CD4-positive, alpha-beta memory T cell (primary cell): ENCODE data around the gene USP31. TPM values are rescaled to one million over a fixed set of nuclear protein-coding genes. Genes with fewer than 3 reads are reported as not detected.

Source experiments
- CTCF ChIA-PET: fragments of 350-600 bp; sonication (Branson Sonifier 250); formaldehyde crosslinking; loops from one replicate; lab custom pipeline; 2021; ENCODE audit warnings: inconsistent platforms; ENCODE audit not compliant: partially characterized antibody; lab: Charles Lee
- POLR2A ChIA-PET: fragments of 350-600 bp; sonication (Branson Sonifier 250); formaldehyde crosslinking; loops from one replicate; lab custom pipeline; 2021; ENCODE audit not compliant: partially characterized antibody; lab: Charles Lee
- DNase-seq, 5 donors: peaks; one replicate each; pipeline versions ENCODE4 v3.0.0 to v3.0.0-alpha.2; 2020 to 2022; ENCODE audit warnings: mixed read lengths in 1 of 5
- H3K27ac ChIP-seq: one replicate; pipeline ENCODE4 v1.7.0; 2013; ENCODE audit warnings: low read depth, low read length
- H3K27me3 ChIP-seq: 2 replicates; pipeline ENCODE4 v1.7.0; 2013; ENCODE audit warnings: mild to moderate bottlenecking, low read length, moderate library complexity; ENCODE audit not compliant: insufficient read depth
- H3K36me3 ChIP-seq: 2 replicates; pipeline ENCODE4 v1.7.0; 2013; ENCODE audit warnings: mild to moderate bottlenecking, low read length, moderate library complexity; ENCODE audit not compliant: insufficient read depth
- H3K4me1 ChIP-seq: 2 replicates; pipeline ENCODE4 v1.7.0; 2013; ENCODE audit warnings: mild to moderate bottlenecking, low read length, moderate library complexity; ENCODE audit not compliant: insufficient read depth
- H3K4me3 ChIP-seq, 2 donors: one replicate each; pipeline ENCODE4 v1.7.0; 2013; ENCODE audit warnings: low read length in 2 of 2, mild to moderate bottlenecking in 1 of 2
- H3K9me3 ChIP-seq, 2 donors: one replicate each; pipeline ENCODE4 v1.7.0; 2013; ENCODE audit warnings: low read length in 2 of 2, control low read depth in 1 of 2; ENCODE audit not compliant: control insufficient read depth in 1 of 2
- H3K27ac Mint-ChIP-seq, 7 donors: one replicate each; pipeline ENCODE4 v1.8.0; 2020 to 2021; ENCODE audit warnings: mixed read lengths in 7 of 7, mild to moderate bottlenecking in 6 of 7, inconsistent platforms in 3 of 7, moderate library complexity in 3 of 7
- H3K27me3 Mint-ChIP-seq, 2 donors: one replicate each; pipeline ENCODE4 v1.8.0; 2020 to 2021; ENCODE audit warnings: mixed read lengths in 2 of 2
- H3K36me3 Mint-ChIP-seq, 2 donors: one replicate each; pipeline ENCODE4 v1.8.0; 2020 to 2021; ENCODE audit warnings: mixed read lengths in 2 of 2, inconsistent platforms in 1 of 2, mild to moderate bottlenecking in 1 of 2
- H3K4me1 Mint-ChIP-seq, 4 donors: one replicate each; pipeline ENCODE4 v1.8.0; 2020 to 2021; ENCODE audit warnings: mixed read lengths in 4 of 4, mild to moderate bottlenecking in 1 of 4
- H3K4me3 Mint-ChIP-seq, 8 donors: one replicate each; pipeline ENCODE4 v1.8.0; 2020 to 2021; ENCODE audit warnings: mixed read lengths in 8 of 8, mild to moderate bottlenecking in 7 of 8, moderate library complexity in 6 of 8, inconsistent platforms in 3 of 8
- H3K9me3 Mint-ChIP-seq, 8 donors: one replicate each; pipeline ENCODE4 v1.8.0; 2020 to 2021; ENCODE audit warnings: mixed read lengths in 8 of 8, mild to moderate bottlenecking in 5 of 8, inconsistent platforms in 3 of 8, moderate library complexity in 1 of 8
- intact Hi-C: fragments of 100-400 bp; cut with micrococcal nuclease; formaldehyde crosslinking; loops from one replicate; pipeline ENCODE4 v1.15.1; 2023
- polyA plus RNA-seq, 2 donors: library from polyadenylated mRNA; unstranded; fragments of 300-500 nt; fragmentation: Illumina TruSeq; gene quantifications; one replicate each; pipeline ENCODE4 v1.2.3, GENCODE V29; 2021
- total RNA-seq, 2 experiments: library from RNA; stranded (reverse); gene quantifications; one replicate each; pipeline ENCODE4 v1.2.3, GENCODE V29; 2021

USP31 gene
- total and polyA plus RNA-seq, 4 experiments from 2014 or later: 0.07 to 5.0 (median 2.9) TPM

DNA sequence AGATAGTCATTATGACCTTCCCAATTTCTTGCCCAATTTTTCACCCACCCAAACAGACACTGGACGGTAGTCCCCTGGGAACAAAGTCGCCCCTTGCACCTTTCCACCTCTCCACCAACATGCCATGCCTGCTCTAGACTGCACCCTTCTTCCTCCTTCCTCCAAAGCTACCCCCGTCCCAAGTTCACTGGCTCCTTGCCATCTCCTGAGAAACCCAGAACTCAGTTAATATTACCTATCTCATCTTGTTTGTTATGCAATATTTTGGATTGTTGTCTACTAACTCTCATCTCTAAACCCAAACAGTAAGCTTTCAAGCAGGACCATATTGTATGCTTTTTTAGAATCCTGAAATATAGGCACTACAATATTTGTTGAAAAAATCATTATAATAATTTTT is 63.3 kb downstream of the USP31 start:
- no peaks in the 10 kb centered on the region for H3K9me3 Mint-ChIP-seq
- Histone ChIP-seq H3K9me3 (no peaks in the 10 kb centered on the region), H3K27me3 (no peaks in the 10 kb centered on the region), H3K4me3 (no peak overlapping the region), H3K36me3 (no peaks in the 10 kb centered on the region), H3K27ac (no peak overlapping the region), H3K4me1 (no peaks in the 10 kb centered on the region)
- intact Hi-C loops: no loop called here
- no peak for DNase-seq
- H3K4me1 Mint-ChIP-seq: no peaks in the 10 kb centered on the region
- POLR2A ChIA-PET: no interaction called here
- no peak overlapping the region for H3K4me3 Mint-ChIP-seq
- CTCF ChIA-PET: interaction anchor here (0.6 to 1.3 kb wide), 2 partner anchors 10 to 15 kb away, joined by 3 read pairs; no protein-coding TSS in a partner anchor
- no peaks in the 10 kb centered on the region for H3K27me3 Mint-ChIP-seq
- H3K36me3 Mint-ChIP-seq: peaks cover 60 to 61% of the 10 kb centered on the region in 2 donors
- no peak overlapping the region for H3K27ac Mint-ChIP-seq

DNA sequence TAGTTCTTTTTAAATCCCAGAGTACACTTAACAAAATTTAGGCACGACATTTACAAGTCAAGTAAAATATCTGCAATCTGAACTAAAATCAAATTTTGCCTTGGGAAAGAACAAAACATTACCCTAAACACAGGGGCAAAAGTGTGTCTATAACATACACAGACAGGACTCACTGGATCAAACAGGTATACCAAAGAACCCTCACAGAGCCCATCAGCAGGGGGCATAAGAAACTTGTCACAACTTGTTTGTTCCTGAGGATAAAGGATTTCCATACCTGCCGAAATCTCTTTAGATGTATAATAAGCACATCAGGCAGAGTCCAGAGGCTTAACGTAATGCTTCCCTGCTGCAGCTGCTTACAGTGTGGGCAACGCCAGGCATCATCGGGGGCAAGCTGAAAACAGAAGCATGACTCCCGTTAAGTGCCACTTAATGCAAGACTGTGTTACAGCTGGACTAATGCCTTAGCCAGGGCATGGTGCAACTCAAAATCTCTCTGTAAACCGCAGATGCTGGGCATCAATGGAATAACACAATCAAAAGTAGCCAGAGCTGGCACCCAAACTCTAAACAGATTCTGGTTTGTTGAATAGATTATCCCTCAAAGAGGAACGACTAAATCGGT is 67.0 kb downstream of the USP31 start:
- DNase-seq: no peak
- H3K4me3 ChIP-seq: no peak overlapping the region
- CTCF ChIA-PET: no interaction called here
- intact Hi-C loops: no loop called here
- H3K4me1 ChIP-seq: no peaks in the 10 kb centered on the region
- no peaks in the 10 kb centered on the region for H3K9me3 Mint-ChIP-seq
- H3K27me3 Mint-ChIP-seq: no peaks in the 10 kb centered on the region
- H3K4me1 Mint-ChIP-seq: no peaks in the 10 kb centered on the region
- no peaks in the 10 kb centered on the region for H3K9me3 ChIP-seq
- H3K36me3 Mint-ChIP-seq: peaks cover 59 to 65% of the 10 kb centered on the region in 2 donors
- H3K27ac ChIP-seq: no peak overlapping the region
- H3K27ac Mint-ChIP-seq: no peak overlapping the region
- H3K4me3 Mint-ChIP-seq: no peak overlapping the region
- H3K27me3 ChIP-seq: no peaks in the 10 kb centered on the region
- POLR2A ChIA-PET: no interaction called here
- H3K36me3 ChIP-seq: no peaks in the 10 kb centered on the region

DNA sequence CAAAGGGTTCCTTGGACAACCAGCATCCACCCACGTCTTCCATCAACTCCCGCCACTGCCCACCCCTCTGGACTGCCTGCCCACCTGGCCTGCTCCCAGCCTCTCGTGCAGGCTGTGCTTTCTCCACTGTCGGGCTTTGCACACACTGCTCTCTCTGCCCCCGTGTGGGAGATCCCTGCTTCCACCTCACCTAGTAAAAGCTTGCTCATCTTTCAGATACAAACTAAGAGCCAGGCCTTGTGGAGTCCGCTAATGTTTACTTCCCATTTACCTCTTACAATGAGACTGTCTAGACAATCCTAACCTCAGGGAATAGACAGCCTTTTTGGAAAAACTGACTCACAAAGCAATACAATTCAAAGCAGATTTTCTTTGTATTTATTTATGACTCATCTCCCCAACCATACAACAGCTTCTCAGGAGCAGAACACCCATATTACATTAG is 67.6 kb downstream of the USP31 start:
- Mint-ChIP-seq H3K27me3 (no peaks in the 10 kb centered on the region), H3K4me1 (no peaks in the 10 kb centered on the region), H3K9me3 (no peaks in the 10 kb centered on the region), H3K4me3 (no peak overlapping the region), H3K36me3 (peaks cover 63 to 66% of the 10 kb centered on the region in 2 donors), H3K27ac (peak overlapping the region in 2 of 7 donors; percentile 1 to 49)
- intact Hi-C loops: no loop called here
- Histone ChIP-seq H3K9me3 (no peaks in the 10 kb centered on the region), H3K36me3 (no peaks in the 10 kb centered on the region), H3K27ac (no peak overlapping the region), H3K4me1 (no peaks in the 10 kb centered on the region), H3K4me3 (no peak overlapping the region), H3K27me3 (no peaks in the 10 kb centered on the region)
- POLR2A ChIA-PET: no interaction called here
- CTCF ChIA-PET: no interaction called here
- no peak for DNase-seq

DNA sequence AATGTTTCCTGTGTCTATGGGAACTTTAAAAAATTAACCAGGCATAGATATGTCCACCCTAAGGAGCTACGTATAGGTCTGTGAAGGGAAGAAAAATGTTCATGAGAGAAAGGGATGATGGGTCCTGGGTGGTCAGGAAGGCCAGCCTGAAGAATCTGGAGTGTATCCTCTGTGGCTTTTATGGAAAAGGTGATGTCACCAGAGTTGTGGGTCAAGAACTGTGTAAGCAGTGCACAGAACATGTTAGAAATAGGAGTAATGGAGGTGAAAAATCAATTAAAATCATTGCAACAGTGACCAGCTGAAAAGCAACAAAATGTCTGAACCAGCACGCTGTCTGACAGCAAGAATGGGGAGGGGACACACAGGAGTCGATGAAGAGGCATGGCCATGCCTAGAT is 68.5 kb downstream of the USP31 start:
- DNase-seq: no peak
- no peaks in the 10 kb centered on the region for H3K4me1 ChIP-seq
- H3K27me3 ChIP-seq: no peaks in the 10 kb centered on the region
- Mint-ChIP-seq H3K9me3 (no peaks in the 10 kb centered on the region), H3K4me3 (no peak overlapping the region), H3K27me3 (no peaks in the 10 kb centered on the region), H3K4me1 (no peaks in the 10 kb centered on the region), H3K27ac (no peak overlapping the region), H3K36me3 (peaks cover 59 to 61% of the 10 kb centered on the region in 2 donors)
- intact Hi-C loops: no loop called here
- no peaks in the 10 kb centered on the region for H3K9me3 ChIP-seq
- H3K36me3 ChIP-seq: no peaks in the 10 kb centered on the region
- ChIA-PET CTCF (no interaction called here), POLR2A (no interaction called here)
- H3K27ac ChIP-seq: no peak overlapping the region
- no peak overlapping the region for H3K4me3 ChIP-seq

GRCh38 chr16:23080329-23080728 is 68.9 kb downstream of the USP31 start:
- Histone ChIP-seq H3K9me3 (no peaks in the 10 kb centered on the region), H3K27ac (no peak overlapping the region), H3K36me3 (no peaks in the 10 kb centered on the region), H3K4me3 (no peak overlapping the region), H3K4me1 (no peaks in the 10 kb centered on the region), H3K27me3 (no peaks in the 10 kb centered on the region)
- no peak for DNase-seq
- Mint-ChIP-seq H3K27ac (no peak overlapping the region), H3K36me3 (peaks cover 58 to 60% of the 10 kb centered on the region in 2 donors), H3K9me3 (no peaks in the 10 kb centered on the region), H3K27me3 (no peaks in the 10 kb centered on the region), H3K4me3 (no peak overlapping the region), H3K4me1 (no peaks in the 10 kb centered on the region)
- ChIA-PET POLR2A (no interaction called here), CTCF (no interaction called here)
- intact Hi-C loops: no loop called here

GRCh38 chr16:23079675-23080301 is 69.5 kb downstream of the USP31 start:
- ChIA-PET CTCF (no interaction called here), POLR2A (no interaction called here)
- peak in 1 of 5 donors; percentile 33 for DNase-seq
- Mint-ChIP-seq H3K4me3 (no peak overlapping the region), H3K36me3 (peaks cover 53 to 59% of the 10 kb centered on the region in 2 donors), H3K4me1 (no peaks in the 10 kb centered on the region), H3K9me3 (no peaks in the 10 kb centered on the region), H3K27me3 (no peaks in the 10 kb centered on the region), H3K27ac (peak overlapping the region in 1 of 7 donors; percentile 70)
- H3K4me1 ChIP-seq: no peaks in the 10 kb centered on the region
- H3K36me3 ChIP-seq: no peaks in the 10 kb centered on the region
- no peak overlapping the region for H3K27ac ChIP-seq
- intact Hi-C loops: no loop called here
- H3K9me3 ChIP-seq: no peaks in the 10 kb centered on the region
- H3K4me3 ChIP-seq: no peak overlapping the region
- no peaks in the 10 kb centered on the region for H3K27me3 ChIP-seq

DNA sequence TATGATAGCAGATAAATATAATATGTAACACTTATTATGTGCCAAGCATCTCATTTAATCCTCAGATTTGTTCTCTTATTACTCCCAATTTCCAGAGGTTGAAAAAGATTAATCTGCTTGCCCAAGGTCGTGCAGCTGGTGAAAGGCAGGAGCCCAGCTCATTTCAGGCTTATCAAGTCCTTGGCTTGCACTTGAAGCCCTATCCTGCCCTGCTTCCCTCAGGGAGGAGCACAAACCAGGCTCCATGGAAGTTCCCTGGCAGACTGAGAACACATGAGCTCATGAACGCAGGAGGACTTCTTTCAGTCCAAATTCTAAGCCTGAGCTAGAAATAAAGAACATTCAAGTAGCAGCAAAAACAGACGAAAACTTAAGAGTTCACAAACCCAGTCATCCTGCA is 74.8 kb downstream of the USP31 start:
- H3K4me3 ChIP-seq: no peak overlapping the region

More for the DNA sequence above, 74.8 kb downstream of the USP31 start:
- Mint-ChIP-seq H3K36me3 (peaks cover 32 to 51% of the 10 kb centered on the region in 2 donors), H3K27ac (peak overlapping the region in 1 of 7 donors; percentile 9), H3K4me1 (no peaks in the 10 kb centered on the region), H3K9me3 (no peaks in the 10 kb centered on the region), H3K4me3 (no peak overlapping the region), H3K27me3 (no peaks in the 10 kb centered on the region)
- intact Hi-C loops: no loop called here
- Histone ChIP-seq H3K4me1 (no peaks in the 10 kb centered on the region), H3K27me3 (no peaks in the 10 kb centered on the region), H3K36me3 (no peaks in the 10 kb centered on the region), H3K9me3 (no peaks in the 10 kb centered on the region), H3K27ac (no peak overlapping the region)
- POLR2A ChIA-PET: interaction anchor here (0.6 kb wide), 1 partner anchor 542 kb away, joined by 3 read pairs; no protein-coding TSS in a partner anchor
- CTCF ChIA-PET: no interaction called here
- no peak for DNase-seq
